IMR-90 (cell line): Measurements from ENCODE around the gene PLA2G2D. TPM values are rescaled to one million over a fixed set of nuclear protein-coding genes. Genes with fewer than 3 reads are reported as not detected.

Experiments used
- ATAC-seq: fragments of 200-7000 bp; cut with Tn5 transposase; 2 replicates; pipeline ENCODE4 v1.9.1; 2020; ENCODE audit warnings: low read depth, mild to moderate bottlenecking, moderate library complexity
- BruUV-seq: library from RNA; stranded (reverse); fragments of 400-500 nt; replicated peaks from 2 replicates; lab custom pipeline; 2021; lab: Mats Ljungman, UMichigan
- CTCF ChIA-PET: fragments of 300-600 bp; formaldehyde crosslinking; extraction: SDS; loops from one replicate; lab custom pipeline; 2021; ENCODE audit warnings: antibody characterized with exemption; lab: Yijun Ruan, JAX
- POLR2A ChIA-PET: fragments of 300-600 bp; sonication (Branson Sonifier 250); formaldehyde crosslinking; loops from one replicate; lab custom pipeline; 2022; ENCODE audit warnings: antibody characterized with exemption; ENCODE audit not compliant: unreplicated experiment; lab: Charles Lee
- DNase-seq: peaks from one replicate; pipeline ENCODE4 v3.0.0; 2013
- H2AFZ ChIP-seq: replicated peaks from 2 replicates; pipeline ENCODE3; 2013; ENCODE audit warnings: low read length, mild to moderate bottlenecking; ENCODE audit not compliant: poor library complexity
- H2AK5ac ChIP-seq: 2 replicates; pipeline ENCODE4 v1.6.1; 2013; ENCODE audit warnings: low read depth, low read length, inconsistent platforms
- H2AK9ac ChIP-seq: replicated peaks from 2 replicates; pipeline ENCODE3; 2013; ENCODE audit warnings: mild to moderate bottlenecking, low read depth, low read length, moderate library complexity; ENCODE audit not compliant: poor library complexity
- H2BK120ac ChIP-seq: 2 replicates; pipeline ENCODE4 v1.6.1; 2013; ENCODE audit warnings: low read depth, low read length, inconsistent platforms
- H2BK15ac ChIP-seq: 3 replicates; pipeline ENCODE4 v1.6.1; 2013; ENCODE audit warnings: low read depth, low read length, inconsistent platforms
- H2BK20ac ChIP-seq: 2 replicates; pipeline ENCODE4 v1.6.1; 2013; ENCODE audit warnings: low read depth, mild to moderate bottlenecking, inconsistent platforms, low read length, moderate library complexity
- H2BK5ac ChIP-seq: 2 replicates; pipeline ENCODE4 v1.6.1; 2013; ENCODE audit warnings: mild to moderate bottlenecking, low read depth, low read length, inconsistent platforms; ENCODE audit not compliant: poor library complexity, severe bottlenecking
- H3K14ac ChIP-seq: replicated peaks from 2 replicates; pipeline ENCODE4 v1.6.1; 2013; ENCODE audit warnings: low read depth, low read length, inconsistent platforms
- H3K18ac ChIP-seq: 2 replicates; pipeline ENCODE4 v1.6.1; 2013; ENCODE audit warnings: low read depth, low read length, control low read depth
- H3K23ac ChIP-seq: 2 replicates; pipeline ENCODE4 v1.6.1; 2013; ENCODE audit warnings: low read depth, low read length, inconsistent platforms
- H3K27ac ChIP-seq: 2 replicates; pipeline ENCODE4 v1.5.1; 2013; ENCODE audit warnings: mild to moderate bottlenecking, control low read depth, low read length; ENCODE audit not compliant: insufficient read depth
- H3K27me3 ChIP-seq: 2 replicates; pipeline ENCODE4 v1.6.1; 2013; ENCODE audit warnings: low read length; ENCODE audit not compliant: control insufficient read depth, insufficient read depth
- H3K36me3 ChIP-seq: 2 replicates; pipeline ENCODE4 v1.6.1; 2013; ENCODE audit warnings: low read length, mixed read lengths; ENCODE audit not compliant: control insufficient read depth, insufficient read depth
- H3K4ac ChIP-seq: 2 replicates; pipeline ENCODE4 v1.6.1; 2013; ENCODE audit warnings: low read depth, low read length, inconsistent platforms
- H3K4me1 ChIP-seq: 2 replicates; pipeline ENCODE4 v1.6.1; 2013; ENCODE audit warnings: low read length, mixed read lengths; ENCODE audit not compliant: control insufficient read depth, insufficient read depth
- H3K4me2 ChIP-seq: 2 replicates; pipeline ENCODE4 v1.6.1; 2013; ENCODE audit warnings: low read depth, mild to moderate bottlenecking, control low read depth, low read length, moderate library complexity
- H3K4me3 ChIP-seq: 2 replicates; pipeline ENCODE4 v1.5.1; 2013; ENCODE audit warnings: low read depth, mild to moderate bottlenecking, control low read depth, low read length, moderate library complexity; ENCODE audit not compliant: insufficient read depth
- H3K56ac ChIP-seq: 2 replicates; pipeline ENCODE4 v1.6.1; 2013; ENCODE audit warnings: low read length, inconsistent platforms; ENCODE audit not compliant: insufficient read depth; ENCODE audit errors: extremely low read depth
- H3K79me1 ChIP-seq, 2 experiments: 2 replicates each; pipeline ENCODE4 v1.6.1; 2013; ENCODE audit warnings: low read length in 2 of 2, inconsistent platforms in 1 of 2, low read depth in 1 of 2
- H3K9ac ChIP-seq: 2 replicates; pipeline ENCODE4 v1.6.1; 2013; ENCODE audit warnings: low read depth, low read length, control low read depth
- H3K9me1 ChIP-seq: 2 replicates; pipeline ENCODE4 v1.6.1; 2013; ENCODE audit warnings: low read length, inconsistent platforms; ENCODE audit not compliant: insufficient read depth
- H3K9me3 ChIP-seq: 2 replicates; pipeline ENCODE4 v1.6.1; 2013; ENCODE audit warnings: low read length; ENCODE audit not compliant: control insufficient read depth, insufficient read depth
- H4K20me1 ChIP-seq: 2 replicates; pipeline ENCODE4 v1.6.1; 2013; ENCODE audit warnings: low read length, inconsistent platforms; ENCODE audit not compliant: insufficient read depth
- H4K5ac ChIP-seq: 2 replicates; pipeline ENCODE4 v1.6.1; 2013; ENCODE audit warnings: mild to moderate bottlenecking, low read depth, low read length, control low read depth
- H4K8ac ChIP-seq, 2 experiments: 2 replicates each; pipeline ENCODE4 v1.6.1; 2013; ENCODE audit warnings: low read depth in 2 of 2, low read length in 2 of 2, control low read depth in 1 of 2, inconsistent platforms in 1 of 2
- H4K91ac ChIP-seq: 2 replicates; pipeline ENCODE4 v1.6.1; 2013; ENCODE audit warnings: low read depth, low read length, inconsistent platforms; ENCODE audit not compliant: insufficient read depth
- CEBPB ChIP-seq: IDR thresholded peaks from 2 replicates; pipeline ENCODE4 v1.6.1; 2012; ENCODE audit warnings: low read depth, low read length, improper control_type of control experiment
- FOS ChIP-seq: fragments of 150-350 bp; IDR thresholded peaks from 2 replicates; pipeline ENCODE4 v1.6.1; 2016; ENCODE audit warnings: low read depth, low read length
- MXI1 ChIP-seq: IDR thresholded peaks from 2 replicates; pipeline ENCODE4 v1.6.1; 2012; ENCODE audit warnings: low read depth, mild to moderate bottlenecking, low read length, moderate library complexity, borderline replicate concordance
- WGBS, 2 experiments: methylation state at CpG; one replicate each; pipeline versions ENCODE4 v1.1.5 to v1.1.7; 2013; ENCODE audit warnings: missing lambda C conversion rate in 2 of 2; ENCODE audit not compliant: insufficient read length in 1 of 2; ENCODE audit errors: extremely low coverage in 2 of 2; 5-methylcytosine and 5-hydroxymethylcytosine counted together
- dilution Hi-C: fragments of 300-500 bp; cut with HindIII; formaldehyde crosslinking; loops from one replicate; pipeline ENCODE4 v1.14.3; 2018; ENCODE audit warnings: low sequenced_read_pairs; ENCODE audit not compliant: unreplicated experiment
- in situ Hi-C: fragments of 300-500 bp; cut with MboI; formaldehyde crosslinking; loops from 3 replicates; pipeline ENCODE4 v1.14.3; 2019; ENCODE audit warnings: low sequenced_read_pairs, inconsistent platforms, mixed read lengths
- intact Hi-C: fragments of 100-400 bp; cut with micrococcal nuclease; formaldehyde crosslinking; loops from 2 replicates; pipeline ENCODE4 v1.10.0; 2022
- polyA plus RNA-seq, 3 experiments: library from polyadenylated mRNA; depleted of rRNA; stranded (reverse); fragments of >200 nt; gene quantifications; 2 replicates each; pipeline ENCODE4 v1.2.3, GENCODE V29; 2012; ENCODE audit warnings: low replicate concordance in 1 of 3
- total RNA-seq: library from RNA; depleted of rRNA; stranded (reverse); fragments of >200 nt; gene quantifications from 2 replicates; pipeline ENCODE4 v1.2.3, GENCODE V29; 2012; rRNA removed

PLA2G2D gene
- total and polyA plus RNA-seq, 2 of the 4 experiments (the other 2 are of a cell fraction), result not detected

DNA sequence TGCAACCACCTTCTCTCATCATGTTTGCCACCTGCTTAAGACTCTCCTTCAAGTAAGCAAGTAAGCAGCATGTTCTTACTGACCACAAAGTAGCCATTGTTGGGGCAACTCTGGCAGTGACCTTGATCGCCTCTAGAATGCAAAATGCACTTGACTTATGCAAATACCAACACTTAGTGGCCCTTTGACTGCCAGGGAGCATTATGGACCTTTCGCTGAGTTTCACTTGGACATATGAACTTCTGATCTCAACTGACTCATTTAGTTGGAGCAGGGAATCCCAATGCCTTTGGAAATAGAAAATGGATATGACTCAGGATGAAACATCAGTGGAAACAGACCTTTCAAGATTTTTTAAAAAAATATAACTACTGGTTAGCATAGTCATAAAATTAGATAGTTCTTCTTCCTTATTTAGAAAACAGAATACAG lies 55.5 kb downstream of the PLA2G2D start:
- Histone ChIP-seq H4K8ac (no peak overlapping the region), H2AK9ac (no peak overlapping the region), H3K79me1 (no peaks in the 10 kb centered on the region), H2BK120ac (no peak overlapping the region), H3K4me2 (no peak overlapping the region), H2BK5ac (no peak overlapping the region), H3K14ac (no peak overlapping the region), H4K20me1 (no peaks in the 10 kb centered on the region), H3K27me3 (no peaks in the 10 kb centered on the region), H4K91ac (no peak overlapping the region), H2AK5ac (no peak overlapping the region), H3K18ac (no peak overlapping the region), H3K9ac (no peak overlapping the region), H2BK15ac (no peak overlapping the region), H3K9me1 (0 out of 2 replicates have a peak, but pooled peaks cover 2% of the 10 kb centered on the region), H4K5ac (no peak overlapping the region), H3K4me1 (no peaks in the 10 kb centered on the region), H3K36me3 (no peaks in the 10 kb centered on the region), H3K4ac (no peak overlapping the region), H3K23ac (no peak overlapping the region), H2AFZ (no peak overlapping the region), H3K27ac (no peak overlapping the region), H3K56ac (no peak overlapping the region), H3K9me3 (no peaks in the 10 kb centered on the region), H2BK20ac (no peak overlapping the region), H3K4me3 (no peak overlapping the region)
- intact Hi-C loops, result no loop called here
- ChIA-PET POLR2A (no interaction called here), CTCF (no interaction called here)
- no CpG with 5 or more reads among the region's 2 CpGs for WGBS, 2 experiments
- DNase-seq (peak; percentile 87), ATAC-seq (peak; percentile 84)
- dilution Hi-C loops, result no loop called here
- no TSS peak for BruUV-seq
- in situ Hi-C loops, result no loop called here
- TF ChIP-seq CEBPB (no peak), FOS (peak; percentile 49; the same call in 1 of the 2 replicates), MXI1 (no peak)

Other genes starting within 250 kb of the PLA2G2D start
- gene OTUD3, start 237.1 kb downstream of the PLA2G2D start, total RNA-seq, result 2.9 and 6.1 TPM in 2 replicates
- gene OTUD3, start 237.1 kb downstream of the PLA2G2D start, polyA plus RNA-seq (2012; rRNA removed), result 2.6 and 3.1 TPM in 2 replicates
- gene PLA2G2E, start 195.9 kb downstream of the PLA2G2D start, total RNA-seq, result not detected in 2 replicates
- not detected in 2 replicates for gene PLA2G2E, start 195.9 kb downstream of the PLA2G2D start, polyA plus RNA-seq (2012; rRNA removed)
- gene PLA2G2A, start 139.9 kb downstream of the PLA2G2D start, total RNA-seq, result not detected in 2 replicates
- not detected in 2 replicates for gene PLA2G2A, start 139.9 kb downstream of the PLA2G2D start, polyA plus RNA-seq (2012; rRNA removed)
- gene PLA2G5, start 49.3 kb downstream of the PLA2G2D start, total RNA-seq, result not detected in 2 replicates
- gene PLA2G5, start 49.3 kb downstream of the PLA2G2D start, polyA plus RNA-seq (2012; rRNA removed), result not detected in 2 replicates
- not detected in 2 replicates for gene PLA2G2F, start 19.8 kb upstream of the PLA2G2D start, total RNA-seq
- not detected in 2 replicates for gene PLA2G2F, start 19.8 kb upstream of the PLA2G2D start, polyA plus RNA-seq (2012; rRNA removed)
- not detected in 2 replicates for gene UBXN10, start 66.6 kb upstream of the PLA2G2D start, total RNA-seq
- gene UBXN10, start 66.6 kb upstream of the PLA2G2D start, polyA plus RNA-seq (2012; rRNA removed), result not detected in 2 replicates
- gene PLA2G2C, start 67.0 kb upstream of the PLA2G2D start, total RNA-seq, result not detected in 2 replicates
- not detected in 2 replicates for gene PLA2G2C, start 67.0 kb upstream of the PLA2G2D start, polyA plus RNA-seq (2012; rRNA removed)
- gene VWA5B1, start 171.3 kb upstream of the PLA2G2D start, total RNA-seq, result not detected in 2 replicates
- not detected in 2 replicates for gene VWA5B1, start 171.3 kb upstream of the PLA2G2D start, polyA plus RNA-seq (2012; rRNA removed)